Tibial nerve (tissue), 4 donors: ENCODE measurements around the gene ANGPTL2.

ENCODE experiments used
- CTCF ChIP-seq, 5 experiments: fragments of 200-600 bp in 3 of 5; fragments of 450-650 bp in 2 of 5; sonication (generic) in 3 of 5; IDR thresholded peaks; one replicate each; pipeline ENCODE4 v1.5.1; 2016 to 2019; ENCODE audit warnings: antibody characterized with exemption in 5 of 5, mild to moderate bottlenecking in 3 of 5, moderate library complexity in 2 of 5
- EP300 ChIP-seq, 2 donors: sonication (generic); formaldehyde crosslinking; IDR thresholded peaks; one replicate each; pipeline ENCODE4 v1.6.1; 2017; ENCODE audit warnings: antibody characterized with exemption in 2 of 2, mild to moderate bottlenecking in 1 of 2
- POLR2A ChIP-seq, 2 donors: fragments of 450-650 bp; IDR thresholded peaks; one replicate each; pipeline ENCODE4 v1.6.1; 2017; ENCODE audit warnings: antibody characterized with exemption in 2 of 2, mild to moderate bottlenecking in 2 of 2, moderate library complexity in 2 of 2

- TF ChIP-seq CTCF (IDR thresholded peaks at IDR 0.05) (no peak), POLR2A (IDR thresholded peaks at IDR 0.05) (no peak), EP300 (IDR thresholded peaks at IDR 0.05) (no peak)
Observed at GRCh38 chr9:127130235-127130634, 7.8 kb upstream of the ANGPTL2 start.
